GM18907 (cell line): ENCODE measurements around the gene AGR3.

Experiments
- ATAC-seq: cut with Tn5 transposase; IDR thresholded peaks from one replicate; pipeline ENCODE4 v1.9.1; 2021; ENCODE audit warnings: mild to moderate bottlenecking, moderate library complexity; ENCODE audit not compliant: unreplicated experiment

Gene AGR3

GRCh38 chr7:16838386-16838785, 43.4 kb downstream of the AGR3 start:
- no peak for ATAC-seq

- no peak for ATAC-seq
These were observed 45.3 kb downstream of the AGR3 start for GRCh38 chr7:16836481-16836880.

- no peak for ATAC-seq
These were observed 48.4 kb downstream of the AGR3 start for GRCh38 chr7:16833373-16833772.

GRCh38 chr7:16826060-16826459, 55.7 kb downstream of the AGR3 start:
- ATAC-seq, result no peak

- ATAC-seq, result no peak
These were observed 59.8 kb downstream of the AGR3 start for GRCh38 chr7:16822029-16822428.

- ATAC-seq, result no peak
These were observed 63.1 kb downstream of the AGR3 start for GRCh38 chr7:16818732-16819131.

- no peak for ATAC-seq
These were observed 64.2 kb downstream of the AGR3 start for GRCh38 chr7:16817536-16817935.

- no peak for ATAC-seq
These were observed 65.0 kb downstream of the AGR3 start for GRCh38 chr7:16816824-16817223.

- no peak for ATAC-seq
These were observed 66.8 kb downstream of the AGR3 start for GRCh38 chr7:16815001-16815400.

GRCh38 chr7:16813232-16813616, 68.6 kb downstream of the AGR3 start:
- no peak for ATAC-seq

GRCh38 chr7:16812542-16813231, 69.1 kb downstream of the AGR3 start:
- no peak for ATAC-seq

GRCh38 chr7:16811551-16811950, 70.2 kb downstream of the AGR3 start:
- ATAC-seq, result no peak

- ATAC-seq, result no peak
These were observed 71.2 kb downstream of the AGR3 start for GRCh38 chr7:16810573-16810972.

GRCh38 chr7:16810112-16810511, 71.7 kb downstream of the AGR3 start:
- ATAC-seq, result no peak
